HEK293T (cell line): ENCODE measurements around the gene CAPZB.
"Not testable (repeated sequence)": the region's sequence is repeated elsewhere in the genome, so short reads cannot be mapped to it uniquely, and the experiment has no call there.

Experiments used
- ARNT ChIP-seq: fragments of 450-650 bp; IDR thresholded peaks from 2 replicates; pipeline ENCODE4 v1.6.1; 2017; ENCODE audit warnings: mild to moderate bottlenecking
- L3MBTL2 ChIP-seq: fragments of 450-650 bp; conservative IDR thresholded peaks from 2 replicates; pipeline ENCODE4 v1.6.1; 2016; ENCODE audit warnings: mild to moderate bottlenecking

GRCh38 chr1:19499887-19500286, 14.5 kb upstream of the CAPZB start:
- not testable (repeated sequence) for TF ChIP-seq ARNT, L3MBTL2
